ENCODE measurements around the gene SUN3.
"Not testable (repeated sequence)": the region's sequence is repeated elsewhere in the genome, so short reads cannot be mapped to it uniquely, and the experiment has no call there.

The SUN3 gene

GRCh38 chr7:48031111-48031510, 2.2 kb upstream of the SUN3 start:
- no peak for DNase-seq (ENCODE audit: low read depth in 2 of 2)

DNA sequence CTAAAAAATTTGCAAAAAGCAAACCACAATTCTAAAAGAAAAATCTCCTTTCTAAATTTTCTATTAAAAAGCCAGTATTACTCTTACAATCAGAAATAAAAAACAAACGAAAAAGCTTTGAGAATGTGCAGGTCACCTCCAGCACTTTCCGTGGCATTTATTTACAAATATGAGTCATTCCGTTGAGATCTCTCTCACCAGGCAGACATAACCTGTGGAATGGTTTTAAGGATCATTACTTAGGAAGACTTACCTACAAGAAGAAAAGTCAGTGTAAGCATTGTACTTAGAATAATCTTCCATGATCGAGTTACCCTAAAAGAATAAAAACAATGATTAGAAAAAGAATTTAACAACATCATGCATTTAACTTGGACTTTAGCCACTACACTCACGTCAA, 3.3 kb downstream of the SUN3 start:
- DNase-seq (ENCODE audit: low read depth in 2 of 2): no peak

DNA sequence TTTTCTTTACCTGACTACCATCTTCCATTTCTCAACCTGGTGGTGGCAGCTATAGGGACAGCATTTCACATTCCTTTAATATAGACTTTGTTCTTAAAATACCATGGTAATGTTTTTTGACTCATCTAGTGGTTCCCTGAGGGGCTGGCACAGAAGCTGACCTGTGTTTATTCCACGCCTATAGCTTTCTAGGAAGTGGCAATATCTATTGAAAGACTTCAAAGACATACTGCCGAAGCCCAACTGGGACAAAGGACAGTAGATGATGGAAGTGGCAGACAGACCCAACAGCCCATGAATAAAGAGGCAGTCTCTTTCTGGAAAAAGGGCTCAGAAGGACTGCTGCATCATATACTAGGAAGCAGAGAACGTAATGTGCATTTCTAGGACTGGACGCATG, 11.2 kb downstream of the SUN3 start:
- no peak for DNase-seq (ENCODE audit: low read depth in 2 of 2)

GRCh38 chr7:48016641-48017040, 12.3 kb downstream of the SUN3 start:
- no peak for DNase-seq (ENCODE audit: low read depth in 2 of 2)

DNA sequence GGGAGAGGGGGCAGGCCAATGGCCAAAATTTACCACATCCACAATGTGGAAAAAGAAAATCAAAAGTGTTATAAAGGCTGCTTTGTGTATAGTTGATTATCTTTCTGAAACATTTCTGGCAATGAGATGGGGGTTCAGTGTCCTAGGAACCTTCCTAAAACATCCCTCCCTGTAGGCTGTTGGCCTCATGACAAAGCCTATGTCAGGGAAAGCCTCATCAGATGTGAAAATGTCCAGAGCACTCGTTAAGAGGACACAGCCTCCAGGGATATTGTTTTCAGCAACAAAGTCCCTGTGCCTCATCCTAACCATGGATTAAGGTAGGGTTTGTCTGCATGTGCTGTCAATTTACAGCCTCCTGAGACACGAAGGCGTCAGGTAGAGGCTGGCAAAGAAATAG, 17.0 kb downstream of the SUN3 start:
- no peak for DNase-seq (ENCODE audit: low read depth in 2 of 2)

GRCh38 chr7:48011323-48011722, 17.6 kb downstream of the SUN3 start:
- DNase-seq (ENCODE audit: low read depth in 2 of 2): no peak

DNA sequence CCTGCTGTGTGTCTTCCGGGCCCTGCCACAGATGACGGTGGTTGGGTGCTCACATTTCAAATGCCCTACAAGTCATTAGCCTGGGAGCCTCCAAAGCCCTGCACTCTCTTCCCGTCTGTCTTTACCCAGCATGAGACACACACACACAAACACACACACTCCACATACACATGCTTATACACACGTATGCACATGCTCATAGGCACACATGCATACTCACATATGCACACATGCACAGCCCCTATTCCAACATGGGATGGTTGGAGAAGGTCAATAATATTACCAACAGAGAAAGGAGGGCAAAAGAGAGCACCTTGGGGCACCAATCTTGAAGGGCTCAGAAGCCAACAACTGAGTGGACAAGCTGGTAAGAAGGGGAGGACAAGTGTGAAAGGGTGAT, 19.0 kb downstream of the SUN3 start:
- no peak for DNase-seq (ENCODE audit: low read depth in 2 of 2)

GRCh38 chr7:48009257-48009656, 19.6 kb downstream of the SUN3 start:
- DNase-seq (ENCODE audit: low read depth in 2 of 2): no peak

DNA sequence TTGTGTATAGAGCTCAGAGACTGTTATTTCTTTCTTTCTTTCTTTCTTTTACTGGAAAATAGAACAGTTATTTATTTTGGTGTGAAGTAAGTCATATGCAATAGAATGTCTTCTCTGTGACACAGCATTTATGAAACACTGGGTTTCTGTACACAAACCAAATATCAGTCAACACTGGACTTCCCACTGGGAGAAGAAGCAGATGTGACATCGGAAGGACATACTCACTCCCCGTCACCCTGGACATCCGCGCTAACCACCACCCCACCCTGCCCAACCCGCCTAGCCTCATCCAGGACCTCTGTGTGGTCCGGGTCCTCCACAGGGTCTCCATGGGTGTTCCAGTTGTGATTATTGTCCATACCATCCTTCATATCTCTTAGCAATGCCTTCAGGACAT, 22.0 kb downstream of the SUN3 start:
- DNase-seq (ENCODE audit: low read depth in 2 of 2): no peak

DNA sequence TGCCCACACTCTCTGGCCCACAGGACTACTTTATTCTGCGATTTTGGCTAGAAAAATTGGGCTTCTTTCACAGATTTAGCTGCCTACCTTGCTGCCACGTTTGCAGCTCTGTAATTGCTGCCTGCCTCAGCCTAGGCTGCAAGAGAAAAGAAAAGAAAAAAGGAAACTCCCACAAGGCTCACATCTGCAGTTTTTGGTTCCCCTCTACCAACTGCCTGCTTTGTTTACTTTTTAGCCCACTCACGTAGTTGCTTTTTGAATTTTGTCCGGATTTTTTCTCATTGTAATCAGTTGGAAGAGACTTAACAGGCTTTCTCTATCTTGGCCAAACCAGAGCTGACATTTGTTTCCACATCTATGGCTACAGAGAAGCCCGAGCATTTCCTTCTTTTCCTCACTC, 24.3 kb downstream of the SUN3 start:
- no peak for DNase-seq (ENCODE audit: low read depth in 2 of 2)

DNA sequence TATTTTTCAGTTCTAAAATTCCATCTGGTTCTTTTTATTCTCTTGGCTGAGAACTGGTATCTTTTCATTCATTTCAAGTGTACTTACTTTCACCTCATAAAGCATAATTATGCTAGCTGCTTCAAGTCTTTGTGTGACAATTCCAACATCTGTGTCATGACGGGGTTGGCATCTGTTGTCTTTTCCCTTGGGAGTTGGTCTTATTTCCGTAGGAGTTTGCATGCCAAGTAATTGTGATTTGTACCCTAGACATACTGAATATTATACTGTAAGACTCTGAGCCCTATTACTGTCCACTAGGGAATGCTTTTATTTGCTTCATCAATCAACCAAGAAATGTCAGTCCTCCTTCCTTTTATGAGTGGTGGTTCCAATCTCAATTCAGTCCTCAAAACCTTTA, 24.9 kb downstream of the SUN3 start:
- DNase-seq (ENCODE audit: low read depth in 2 of 2): no peak

DNA sequence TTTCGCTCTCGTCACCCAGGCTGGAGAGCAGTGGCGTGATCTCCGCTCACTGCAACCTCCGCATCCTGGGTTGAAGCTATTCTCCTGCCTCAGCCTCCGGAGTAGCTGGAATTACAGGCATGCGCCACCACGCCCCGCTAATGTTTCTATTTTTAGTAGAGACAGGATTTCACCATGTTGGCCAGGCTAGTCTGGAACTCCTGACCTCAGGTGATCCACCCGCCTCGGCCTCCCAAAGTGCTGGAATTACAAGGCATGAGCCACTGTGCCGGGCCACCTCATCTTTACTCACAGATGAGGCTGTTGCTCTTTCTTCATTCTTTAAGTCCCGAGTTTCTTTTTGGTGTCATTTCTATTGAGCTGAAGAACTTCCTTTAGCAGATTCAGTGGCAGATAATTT, 28.7 kb downstream of the SUN3 start:
- DNase-seq (ENCODE audit: low read depth in 2 of 2): not testable (repeated sequence)

DNA sequence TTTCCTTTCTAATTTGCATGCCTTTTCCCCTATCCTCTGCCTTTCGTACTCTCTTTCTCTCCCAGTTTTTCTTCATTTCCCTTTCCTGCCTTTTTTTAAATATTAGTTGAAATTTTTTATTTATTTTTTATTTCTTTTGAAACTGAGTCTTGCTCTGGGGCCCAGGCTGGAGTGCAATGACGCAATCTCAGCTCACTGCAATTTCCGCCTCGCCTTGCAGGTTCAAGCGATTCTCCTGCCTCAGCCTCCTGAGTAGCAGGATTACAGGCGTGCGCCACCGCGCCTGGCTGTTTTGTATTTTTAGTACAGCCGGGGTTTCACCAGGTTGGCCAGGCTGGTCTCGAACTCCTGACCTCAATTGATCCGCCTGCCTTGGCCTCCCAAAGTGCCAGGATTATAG, 29.5 kb downstream of the SUN3 start:
- DNase-seq (ENCODE audit: low read depth in 2 of 2): no peak

DNA sequence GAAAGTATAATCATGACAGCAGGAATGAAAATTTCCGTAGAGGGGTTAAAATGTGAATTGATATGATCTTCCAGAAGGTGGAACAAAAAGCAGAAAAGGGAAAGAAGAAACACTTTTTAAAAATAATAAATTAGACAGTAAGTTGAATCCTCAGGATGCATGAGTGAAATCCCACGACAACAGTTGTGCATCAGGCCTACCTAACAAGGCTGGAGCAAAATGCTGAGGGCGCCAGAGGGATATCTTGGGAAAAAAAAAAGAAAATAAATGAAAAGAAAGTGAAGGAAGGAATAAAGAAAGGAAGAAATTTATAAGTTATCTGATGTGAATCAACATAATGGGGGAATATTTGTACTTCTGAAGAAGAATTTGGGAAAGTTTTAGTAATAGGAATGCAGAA, 36.5 kb downstream of the SUN3 start:
- DNase-seq (ENCODE audit: low read depth in 2 of 2): no peak

- DNase-seq (ENCODE audit: low read depth in 2 of 2): peak; percentile 72 to 76
Measured at GRCh38 chr7:47991741-47992311, 37.1 kb downstream of the SUN3 start.

- no peak for DNase-seq (ENCODE audit: low read depth in 2 of 2)
Measured at GRCh38 chr7:47991270-47991669, 37.6 kb downstream of the SUN3 start.

GRCh38 chr7:47990592-47990991, 38.3 kb downstream of the SUN3 start:
- no peak for DNase-seq (ENCODE audit: low read depth in 2 of 2)

DNA sequence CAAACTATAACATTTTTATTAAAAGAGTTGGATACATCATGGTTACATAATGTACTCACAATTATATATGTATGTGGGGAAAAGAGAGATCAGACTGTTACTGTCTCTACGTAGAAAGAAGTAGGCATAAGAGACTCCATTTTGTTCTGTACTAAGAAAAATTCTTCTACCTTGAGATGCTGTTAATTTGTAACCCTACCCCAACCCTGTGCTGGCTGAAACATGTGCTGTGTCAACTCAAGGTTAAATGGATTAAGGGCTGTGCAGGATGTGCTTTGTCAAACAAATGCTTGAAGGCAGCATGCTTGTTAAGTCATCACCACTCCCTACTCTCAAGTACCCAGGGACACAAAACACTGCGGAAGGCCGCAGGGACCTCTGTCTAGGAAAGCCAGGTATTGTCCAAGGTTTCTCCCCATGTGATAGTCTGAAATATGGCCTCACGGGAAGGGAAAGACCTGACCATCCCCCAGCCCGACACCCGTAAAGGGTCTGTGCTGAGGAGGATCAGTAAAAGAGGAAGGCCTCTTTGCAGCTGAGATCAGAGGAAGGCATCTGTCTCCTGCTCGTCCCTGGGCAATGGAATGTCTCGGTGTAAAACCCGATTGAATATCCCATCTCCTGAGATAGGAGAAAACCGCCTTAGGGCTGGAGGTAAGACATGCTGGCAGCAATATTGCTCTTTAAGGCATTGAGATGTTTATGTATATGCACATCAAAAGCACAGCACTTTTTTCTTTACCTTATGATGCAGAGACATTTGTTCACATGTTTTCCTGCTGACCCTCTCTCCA, 39.1 kb downstream of the SUN3 start:
- DNase-seq (ENCODE audit: low read depth in 2 of 2): not testable (repeated sequence)

DNA sequence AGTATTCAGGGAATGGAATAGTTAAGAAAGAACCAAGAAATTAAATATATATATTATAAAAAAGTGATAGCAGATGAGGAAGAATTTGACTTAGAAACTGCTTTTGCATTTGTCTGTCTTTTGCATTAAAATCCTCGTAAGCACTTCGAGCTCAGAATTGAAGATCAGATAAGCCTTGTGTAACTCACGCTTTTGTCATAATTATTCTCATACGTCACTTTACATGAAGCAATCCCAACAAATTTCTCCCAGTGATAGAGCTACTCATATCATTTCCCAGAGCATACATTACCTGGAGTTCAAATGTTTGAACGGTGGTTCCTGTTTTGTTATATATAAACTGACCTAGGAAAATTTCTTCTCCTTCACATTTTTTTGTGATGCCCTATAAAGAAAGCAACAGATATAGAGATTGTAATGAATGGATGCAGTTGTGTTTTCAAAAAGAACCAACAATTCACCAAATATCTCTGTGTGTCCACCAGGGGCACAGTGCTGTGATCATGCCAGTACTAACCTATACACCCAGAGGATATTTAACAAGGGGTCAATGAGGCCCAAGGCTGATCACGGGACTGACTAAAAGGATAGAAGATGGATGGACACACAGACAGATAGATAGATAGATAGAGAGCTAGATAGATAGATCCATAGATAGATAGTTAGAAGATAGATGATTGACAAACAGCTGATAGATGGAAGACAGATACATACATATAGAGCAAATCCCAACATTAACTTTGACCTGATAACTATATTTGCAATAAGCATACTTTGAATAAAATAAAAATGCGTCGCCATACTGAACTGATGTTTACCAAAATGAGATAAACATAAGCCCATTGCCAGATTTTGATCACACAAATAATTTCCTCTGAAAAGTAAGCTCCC, 40.2 kb downstream of the SUN3 start:
- no peak for DNase-seq (ENCODE audit: low read depth in 2 of 2)

- no peak for DNase-seq (ENCODE audit: low read depth in 2 of 2)
Measured at GRCh38 chr7:47982610-47983009, 46.3 kb downstream of the SUN3 start.

- DNase-seq (ENCODE audit: low read depth in 2 of 2): not testable (repeated sequence)
Measured at GRCh38 chr7:47980648-47981047, 48.3 kb downstream of the SUN3 start.

DNA sequence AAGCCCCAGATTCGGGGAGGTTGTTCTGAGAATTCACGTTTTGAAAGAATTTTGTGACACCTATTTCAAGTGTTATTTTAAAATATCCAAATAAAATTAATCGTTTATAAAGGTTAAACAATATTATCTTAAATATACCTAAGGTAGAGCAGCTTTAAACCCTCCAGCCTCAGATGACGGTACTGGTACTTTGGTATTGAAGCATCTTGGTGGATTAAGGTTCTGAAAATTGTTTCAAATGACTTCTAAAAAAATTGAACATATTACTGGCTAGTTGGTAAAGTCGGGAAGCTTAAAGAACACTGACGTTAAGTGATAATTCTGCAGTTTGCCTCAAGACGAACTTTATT, 49.1 kb downstream of the SUN3 start:
- no peak for DNase-seq (ENCODE audit: low read depth in 2 of 2)
